ENCODE results near the gene RPL4. TPM values are rescaled to one million over a fixed set of nuclear protein-coding genes. Genes with fewer than 3 reads are reported as not detected.

Gene RPL4
- total RNA-seq, 1 experiment from 2014 or later = 3,648 TPM

DNA sequence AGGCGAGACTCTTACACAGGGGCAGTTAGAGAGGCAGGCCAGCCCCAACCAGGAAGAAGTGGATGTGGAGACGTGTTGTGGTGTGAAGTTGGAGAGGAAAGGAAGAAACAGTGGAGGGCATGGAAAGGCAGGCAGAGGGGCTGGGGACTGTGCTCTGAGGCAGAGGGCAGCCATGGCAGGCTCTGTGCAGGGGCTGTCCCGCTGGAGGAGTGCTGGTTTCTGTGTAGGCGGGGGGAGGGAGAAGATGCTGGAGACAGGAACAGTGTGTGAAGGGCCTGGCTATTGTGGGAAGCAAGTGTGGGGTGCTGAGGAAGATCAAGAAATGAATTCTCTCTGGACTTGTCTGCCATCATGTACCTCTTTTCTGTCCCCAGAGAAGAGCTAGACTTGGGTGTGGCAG, 28.1 kb downstream of the RPL4 start (continued):
- TF ChIP-seq, protein P1, sequence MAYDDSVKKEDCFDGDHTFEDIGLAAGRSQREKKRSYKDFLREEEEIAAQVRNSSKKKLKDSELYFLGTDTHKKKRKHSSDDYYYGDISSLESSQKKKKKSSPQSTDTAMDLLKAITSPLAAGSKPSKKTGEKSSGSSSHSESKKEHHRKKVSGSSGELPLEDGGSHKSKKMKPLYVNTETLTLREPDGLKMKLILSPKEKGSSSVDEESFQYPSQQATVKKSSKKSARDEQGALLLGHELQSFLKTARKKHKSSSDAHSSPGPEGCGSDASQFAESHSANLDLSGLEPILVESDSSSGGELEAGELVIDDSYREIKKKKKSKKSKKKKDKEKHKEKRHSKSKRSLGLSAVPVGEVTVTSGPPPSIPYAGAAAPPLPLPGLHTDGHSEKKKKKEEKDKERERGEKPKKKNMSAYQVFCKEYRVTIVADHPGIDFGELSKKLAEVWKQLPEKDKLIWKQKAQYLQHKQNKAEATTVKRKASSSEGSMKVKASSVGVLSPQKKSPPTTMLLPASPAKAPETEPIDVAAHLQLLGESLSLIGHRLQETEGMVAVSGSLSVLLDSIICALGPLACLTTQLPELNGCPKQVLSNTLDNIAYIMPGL (CRISPR knock-in tag; IDR thresholded peaks at IDR 0.05) = no peak
- TF ChIP-seq, protein P2, sequence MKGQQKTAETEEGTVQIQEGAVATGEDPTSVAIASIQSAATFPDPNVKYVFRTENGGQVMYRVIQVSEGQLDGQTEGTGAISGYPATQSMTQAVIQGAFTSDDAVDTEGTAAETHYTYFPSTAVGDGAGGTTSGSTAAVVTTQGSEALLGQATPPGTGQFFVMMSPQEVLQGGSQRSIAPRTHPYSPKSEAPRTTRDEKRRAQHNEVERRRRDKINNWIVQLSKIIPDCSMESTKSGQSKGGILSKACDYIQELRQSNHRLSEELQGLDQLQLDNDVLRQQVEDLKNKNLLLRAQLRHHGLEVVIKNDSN (CRISPR knock-in tag; IDR thresholded peaks at IDR 0.05) = no peak
- TF ChIP-seq, protein P3, sequence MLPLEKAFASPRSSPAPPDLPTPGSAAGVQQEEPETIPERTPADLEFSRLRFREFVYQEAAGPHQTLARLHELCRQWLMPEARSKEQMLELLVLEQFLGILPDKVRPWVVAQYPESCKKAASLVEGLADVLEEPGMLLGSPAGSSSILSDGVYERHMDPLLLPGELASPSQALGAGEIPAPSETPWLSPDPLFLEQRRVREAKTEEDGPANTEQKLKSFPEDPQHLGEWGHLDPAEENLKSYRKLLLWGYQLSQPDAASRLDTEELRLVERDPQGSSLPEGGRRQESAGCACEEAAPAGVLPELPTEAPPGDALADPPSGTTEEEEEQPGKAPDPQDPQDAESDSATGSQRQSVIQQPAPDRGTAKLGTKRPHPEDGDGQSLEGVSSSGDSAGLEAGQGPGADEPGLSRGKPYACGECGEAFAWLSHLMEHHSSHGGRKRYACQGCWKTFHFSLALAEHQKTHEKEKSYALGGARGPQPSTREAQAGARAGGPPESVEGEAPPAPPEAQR (CRISPR knock-in tag; IDR thresholded peaks at IDR 0.05) = no peak
- TF ChIP-seq GABPB1 (CRISPR knock-in tag; IDR thresholded peaks at IDR 0.05) (no peak), EMX1 (CRISPR knock-in tag; IDR thresholded peaks at IDR 0.05) (no peak), SMAD4 (CRISPR knock-in tag; IDR thresholded peaks at IDR 0.05) (no peak), RORB (CRISPR knock-in tag; IDR thresholded peaks at IDR 0.05) (no peak), MXD4 (CRISPR knock-in tag; IDR thresholded peaks at IDR 0.05; ENCODE audit: borderline replicate concordance) (no peak)
- TF ChIP-seq, protein P4, sequence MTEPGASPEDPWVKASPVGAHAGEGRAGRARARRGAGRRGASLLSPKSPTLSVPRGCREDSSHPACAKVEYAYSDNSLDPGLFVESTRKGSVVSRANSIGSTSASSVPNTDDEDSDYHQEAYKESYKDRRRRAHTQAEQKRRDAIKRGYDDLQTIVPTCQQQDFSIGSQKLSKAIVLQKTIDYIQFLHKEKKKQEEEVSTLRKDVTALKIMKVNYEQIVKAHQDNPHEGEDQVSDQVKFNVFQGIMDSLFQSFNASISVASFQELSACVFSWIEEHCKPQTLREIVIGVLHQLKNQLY (CRISPR knock-in tag; IDR thresholded peaks at IDR 0.05) = no peak
- TF ChIP-seq, protein P5, sequence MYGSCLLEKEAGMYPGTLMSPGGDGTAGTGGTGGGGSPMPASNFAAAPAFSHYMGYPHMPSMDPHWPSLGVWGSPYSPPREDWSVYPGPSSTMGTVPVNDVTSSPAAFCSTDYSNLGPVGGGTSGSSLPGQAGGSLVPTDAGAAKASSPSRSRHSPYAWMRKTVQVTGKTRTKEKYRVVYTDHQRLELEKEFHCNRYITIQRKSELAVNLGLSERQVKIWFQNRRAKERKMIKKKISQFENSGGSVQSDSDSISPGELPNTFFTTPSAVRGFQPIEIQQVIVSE (CRISPR knock-in tag; IDR thresholded peaks at IDR 0.05; ENCODE audit: borderline replicate concordance) = no peak
- TF ChIP-seq, protein P6, sequence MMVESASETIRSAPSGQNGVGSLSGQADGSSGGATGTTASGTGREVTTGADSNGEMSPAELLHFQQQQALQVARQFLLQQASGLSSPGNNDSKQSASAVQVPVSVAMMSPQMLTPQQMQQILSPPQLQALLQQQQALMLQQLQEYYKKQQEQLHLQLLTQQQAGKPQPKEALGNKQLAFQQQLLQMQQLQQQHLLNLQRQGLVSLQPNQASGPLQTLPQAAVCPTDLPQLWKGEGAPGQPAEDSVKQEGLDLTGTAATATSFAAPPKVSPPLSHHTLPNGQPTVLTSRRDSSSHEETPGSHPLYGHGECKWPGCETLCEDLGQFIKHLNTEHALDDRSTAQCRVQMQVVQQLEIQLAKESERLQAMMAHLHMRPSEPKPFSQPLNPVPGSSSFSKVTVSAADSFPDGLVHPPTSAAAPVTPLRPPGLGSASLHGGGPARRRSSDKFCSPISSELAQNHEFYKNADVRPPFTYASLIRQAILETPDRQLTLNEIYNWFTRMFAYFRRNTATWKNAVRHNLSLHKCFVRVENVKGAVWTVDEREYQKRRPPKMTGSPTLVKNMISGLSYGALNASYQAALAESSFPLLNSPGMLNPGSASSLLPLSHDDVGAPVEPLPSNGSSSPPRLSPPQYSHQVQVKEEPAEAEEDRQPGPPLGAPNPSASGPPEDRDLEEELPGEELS (CRISPR knock-in tag; IDR thresholded peaks at IDR 0.05) = no peak
- TF ChIP-seq, protein P7, sequence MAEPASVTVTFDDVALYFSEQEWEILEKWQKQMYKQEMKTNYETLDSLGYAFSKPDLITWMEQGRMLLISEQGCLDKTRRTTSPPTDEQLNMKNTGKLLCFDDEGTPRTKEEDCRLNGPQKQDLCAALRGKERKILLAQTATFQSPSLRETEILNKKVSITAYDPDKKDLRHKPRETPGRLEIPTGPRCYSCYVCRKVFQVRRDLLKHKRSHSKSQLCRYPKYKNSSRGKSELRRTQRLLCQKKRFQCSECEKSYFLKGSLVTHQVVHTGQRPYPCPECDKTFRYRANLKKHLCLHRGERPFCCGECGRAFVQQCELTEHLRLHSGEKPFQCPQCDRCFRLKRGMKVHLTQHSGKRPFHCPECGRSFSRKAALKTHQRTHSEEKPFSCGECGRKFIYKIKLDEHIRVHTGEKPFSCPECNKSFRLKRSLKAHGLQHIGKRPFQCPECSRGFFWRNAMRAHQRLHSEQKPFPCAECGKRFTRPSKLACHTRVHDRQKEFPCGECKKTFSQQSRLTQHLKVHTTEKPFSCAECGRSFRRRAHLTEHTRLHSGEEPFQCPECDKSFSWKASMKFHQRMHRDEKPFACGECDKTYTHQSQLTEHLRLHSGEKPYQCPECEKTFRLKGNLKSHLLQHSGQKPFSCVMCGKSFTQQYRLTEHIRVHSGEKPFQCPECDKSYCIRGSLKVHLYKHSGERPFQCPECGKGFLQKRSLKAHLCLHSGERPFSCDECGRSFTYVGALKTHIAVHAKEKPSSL (CRISPR knock-in tag; conservative IDR thresholded peaks at IDR 0.05) = no peak
- TF ChIP-seq, protein P8, sequence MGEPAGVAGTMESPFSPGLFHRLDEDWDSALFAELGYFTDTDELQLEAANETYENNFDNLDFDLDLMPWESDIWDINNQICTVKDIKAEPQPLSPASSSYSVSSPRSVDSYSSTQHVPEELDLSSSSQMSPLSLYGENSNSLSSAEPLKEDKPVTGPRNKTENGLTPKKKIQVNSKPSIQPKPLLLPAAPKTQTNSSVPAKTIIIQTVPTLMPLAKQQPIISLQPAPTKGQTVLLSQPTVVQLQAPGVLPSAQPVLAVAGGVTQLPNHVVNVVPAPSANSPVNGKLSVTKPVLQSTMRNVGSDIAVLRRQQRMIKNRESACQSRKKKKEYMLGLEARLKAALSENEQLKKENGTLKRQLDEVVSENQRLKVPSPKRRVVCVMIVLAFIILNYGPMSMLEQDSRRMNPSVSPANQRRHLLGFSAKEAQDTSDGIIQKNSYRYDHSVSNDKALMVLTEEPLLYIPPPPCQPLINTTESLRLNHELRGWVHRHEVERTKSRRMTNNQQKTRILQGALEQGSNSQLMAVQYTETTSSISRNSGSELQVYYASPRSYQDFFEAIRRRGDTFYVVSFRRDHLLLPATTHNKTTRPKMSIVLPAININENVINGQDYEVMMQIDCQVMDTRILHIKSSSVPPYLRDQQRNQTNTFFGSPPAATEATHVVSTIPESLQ (CRISPR knock-in tag; IDR thresholded peaks at IDR 0.05) = no peak

DNA sequence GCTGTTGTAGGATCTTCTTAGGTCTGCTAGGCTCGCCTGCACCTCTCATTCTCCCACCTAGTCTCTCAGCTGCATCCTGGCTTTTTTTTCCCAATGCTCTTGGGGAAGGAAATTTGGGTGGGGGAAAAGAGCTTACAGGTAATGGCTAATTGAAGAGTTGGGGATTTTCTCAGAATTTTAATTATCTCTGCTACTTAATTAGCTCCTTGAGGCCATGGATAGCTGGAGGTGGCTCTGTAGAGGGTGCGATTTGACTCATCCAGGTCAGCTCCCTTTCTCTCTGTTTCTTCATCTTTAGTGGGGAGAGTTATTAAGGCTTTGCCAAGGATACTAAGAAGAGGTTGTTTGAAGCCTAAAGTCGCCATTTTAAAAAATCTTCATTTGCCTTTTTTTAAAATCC, 29.7 kb downstream of the RPL4 start:
- H3K9me3 Mint-ChIP-seq = no peaks in the 10 kb centered on the region
- H3K4me3 Mint-ChIP-seq = peak overlapping the region; percentile 25; the same call in 1 of the 2 replicates
- DNase-seq (ENCODE audit: low spot score) = no peak
- ChIA-PET CTCF (interaction anchor here (1.1 to 3.3 kb wide), 5 partner anchors 23 to 222 kb away, joined by 3 to 22 read pairs (median 4); partner anchors contain the start of genes MEGF11 and SNAPC5), POLR2A (interaction anchor here (0.6 to 1.1 kb wide), 4 partner anchors 42 to 1366 kb away, joined by 3 to 5 read pairs (median 4); no protein-coding TSS in a partner anchor)
- ATAC-seq = no peak
- H3K36me3 Mint-ChIP-seq = no peaks in the 10 kb centered on the region
- H3K4me1 Mint-ChIP-seq = peaks cover 78% of the 10 kb centered on the region
- peak overlapping the region; percentile 96 for H3K27ac Mint-ChIP-seq
- TF ChIP-seq, protein P9, sequence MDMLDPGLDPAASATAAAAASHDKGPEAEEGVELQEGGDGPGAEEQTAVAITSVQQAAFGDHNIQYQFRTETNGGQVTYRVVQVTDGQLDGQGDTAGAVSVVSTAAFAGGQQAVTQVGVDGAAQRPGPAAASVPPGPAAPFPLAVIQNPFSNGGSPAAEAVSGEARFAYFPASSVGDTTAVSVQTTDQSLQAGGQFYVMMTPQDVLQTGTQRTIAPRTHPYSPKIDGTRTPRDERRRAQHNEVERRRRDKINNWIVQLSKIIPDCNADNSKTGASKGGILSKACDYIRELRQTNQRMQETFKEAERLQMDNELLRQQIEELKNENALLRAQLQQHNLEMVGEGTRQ (CRISPR knock-in tag; IDR thresholded peaks at IDR 0.05) = no peak
- TF ChIP-seq, protein P3 (CRISPR knock-in tag; IDR thresholded peaks at IDR 0.05) = no peak
- TF ChIP-seq, protein P10, sequence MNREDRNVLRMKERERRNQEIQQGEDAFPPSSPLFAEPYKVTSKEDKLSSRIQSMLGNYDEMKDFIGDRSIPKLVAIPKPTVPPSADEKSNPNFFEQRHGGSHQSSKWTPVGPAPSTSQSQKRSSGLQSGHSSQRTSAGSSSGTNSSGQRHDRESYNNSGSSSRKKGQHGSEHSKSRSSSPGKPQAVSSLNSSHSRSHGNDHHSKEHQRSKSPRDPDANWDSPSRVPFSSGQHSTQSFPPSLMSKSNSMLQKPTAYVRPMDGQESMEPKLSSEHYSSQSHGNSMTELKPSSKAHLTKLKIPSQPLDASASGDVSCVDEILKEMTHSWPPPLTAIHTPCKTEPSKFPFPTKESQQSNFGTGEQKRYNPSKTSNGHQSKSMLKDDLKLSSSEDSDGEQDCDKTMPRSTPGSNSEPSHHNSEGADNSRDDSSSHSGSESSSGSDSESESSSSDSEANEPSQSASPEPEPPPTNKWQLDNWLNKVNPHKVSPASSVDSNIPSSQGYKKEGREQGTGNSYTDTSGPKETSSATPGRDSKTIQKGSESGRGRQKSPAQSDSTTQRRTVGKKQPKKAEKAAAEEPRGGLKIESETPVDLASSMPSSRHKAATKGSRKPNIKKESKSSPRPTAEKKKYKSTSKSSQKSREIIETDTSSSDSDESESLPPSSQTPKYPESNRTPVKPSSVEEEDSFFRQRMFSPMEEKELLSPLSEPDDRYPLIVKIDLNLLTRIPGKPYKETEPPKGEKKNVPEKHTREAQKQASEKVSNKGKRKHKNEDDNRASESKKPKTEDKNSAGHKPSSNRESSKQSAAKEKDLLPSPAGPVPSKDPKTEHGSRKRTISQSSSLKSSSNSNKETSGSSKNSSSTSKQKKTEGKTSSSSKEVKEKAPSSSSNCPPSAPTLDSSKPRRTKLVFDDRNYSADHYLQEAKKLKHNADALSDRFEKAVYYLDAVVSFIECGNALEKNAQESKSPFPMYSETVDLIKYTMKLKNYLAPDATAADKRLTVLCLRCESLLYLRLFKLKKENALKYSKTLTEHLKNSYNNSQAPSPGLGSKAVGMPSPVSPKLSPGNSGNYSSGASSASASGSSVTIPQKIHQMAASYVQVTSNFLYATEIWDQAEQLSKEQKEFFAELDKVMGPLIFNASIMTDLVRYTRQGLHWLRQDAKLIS (CRISPR knock-in tag; IDR thresholded peaks at IDR 0.05; ENCODE audit: borderline replicate concordance) = no peak
- no peak for TF ChIP-seq CBFB (CRISPR knock-in tag; IDR thresholded peaks at IDR 0.05; ENCODE audit: low read depth)
- H3K27me3 Mint-ChIP-seq (ENCODE audit: low read depth) = no peaks in the 10 kb centered on the region
